ENCODE data around the gene GPR132. TPM values are rescaled to one million over a fixed set of nuclear protein-coding genes. Genes with fewer than 3 reads are reported as not detected.

GPR132 gene
- total RNA-seq, 1 donor from 2014 or later, result 1.0 TPM

DNA sequence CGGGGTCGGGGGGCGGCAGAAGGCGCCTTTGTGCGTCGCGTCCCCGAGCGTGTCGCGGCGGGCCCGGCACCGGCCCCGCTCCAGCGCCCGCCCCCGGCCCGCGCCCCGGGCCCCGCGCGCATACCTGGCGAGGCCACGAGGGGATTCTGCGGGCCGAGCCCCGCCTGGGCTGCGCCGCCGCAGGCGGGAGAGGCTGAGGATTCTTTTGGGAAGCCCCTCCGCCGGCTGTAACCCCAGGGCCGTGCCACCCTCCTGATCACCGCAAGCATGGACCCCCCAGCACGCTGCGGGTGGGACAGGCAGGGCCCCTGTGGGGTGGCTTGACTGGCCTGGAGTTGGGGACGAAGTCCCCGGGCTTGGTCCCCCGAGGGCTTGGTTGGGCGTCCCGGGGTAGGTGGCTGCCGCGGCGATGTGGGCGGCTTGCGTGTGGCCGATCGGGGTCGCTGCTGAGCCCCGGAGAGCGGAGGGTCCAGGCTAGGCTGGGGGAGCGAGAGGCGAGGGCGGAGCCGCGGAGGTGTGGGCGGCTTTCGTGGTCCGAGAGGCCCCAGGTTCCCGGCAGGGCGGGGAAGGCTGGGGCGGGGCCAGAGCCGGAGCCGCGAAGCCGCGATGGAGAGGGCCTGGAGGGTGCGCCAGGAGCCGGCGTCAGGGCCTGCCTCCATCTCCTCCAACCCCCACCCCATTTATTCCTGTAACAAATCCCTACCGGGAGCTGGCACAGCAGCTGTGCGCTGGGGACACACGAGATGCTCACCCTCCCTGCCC lies 28.4 kb upstream of the GPR132 start:
- DNase-seq, result peak; percentile 75
- peak overlapping the region; percentile 91 for H3K27ac ChIP-seq (replicated peaks)
- H3K27me3 ChIP-seq (ENCODE audit: low read depth), result no peaks in the 10 kb centered on the region
- peaks cover 51% of the 10 kb centered on the region for H3K4me1 ChIP-seq
- TF ChIP-seq, protein P1, sequence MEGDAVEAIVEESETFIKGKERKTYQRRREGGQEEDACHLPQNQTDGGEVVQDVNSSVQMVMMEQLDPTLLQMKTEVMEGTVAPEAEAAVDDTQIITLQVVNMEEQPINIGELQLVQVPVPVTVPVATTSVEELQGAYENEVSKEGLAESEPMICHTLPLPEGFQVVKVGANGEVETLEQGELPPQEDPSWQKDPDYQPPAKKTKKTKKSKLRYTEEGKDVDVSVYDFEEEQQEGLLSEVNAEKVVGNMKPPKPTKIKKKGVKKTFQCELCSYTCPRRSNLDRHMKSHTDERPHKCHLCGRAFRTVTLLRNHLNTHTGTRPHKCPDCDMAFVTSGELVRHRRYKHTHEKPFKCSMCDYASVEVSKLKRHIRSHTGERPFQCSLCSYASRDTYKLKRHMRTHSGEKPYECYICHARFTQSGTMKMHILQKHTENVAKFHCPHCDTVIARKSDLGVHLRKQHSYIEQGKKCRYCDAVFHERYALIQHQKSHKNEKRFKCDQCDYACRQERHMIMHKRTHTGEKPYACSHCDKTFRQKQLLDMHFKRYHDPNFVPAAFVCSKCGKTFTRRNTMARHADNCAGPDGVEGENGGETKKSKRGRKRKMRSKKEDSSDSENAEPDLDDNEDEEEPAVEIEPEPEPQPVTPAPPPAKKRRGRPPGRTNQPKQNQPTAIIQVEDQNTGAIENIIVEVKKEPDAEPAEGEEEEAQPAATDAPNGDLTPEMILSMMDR (IDR thresholded peaks at IDR 0.05; ENCODE audit: borderline replicate concordance), result peak; percentile 61
- no peaks in the 10 kb centered on the region for H3K36me3 ChIP-seq
- H3K9me3 ChIP-seq (replicated peaks), result no peaks in the 10 kb centered on the region
- peak overlapping the region; percentile 85 for H3K4me3 ChIP-seq
- intact Hi-C loops (cut with micrococcal nuclease), result loop anchor here (10.0 kb wide), 1 partner anchor 261 kb away; no protein-coding TSS in a partner anchor

DNA sequence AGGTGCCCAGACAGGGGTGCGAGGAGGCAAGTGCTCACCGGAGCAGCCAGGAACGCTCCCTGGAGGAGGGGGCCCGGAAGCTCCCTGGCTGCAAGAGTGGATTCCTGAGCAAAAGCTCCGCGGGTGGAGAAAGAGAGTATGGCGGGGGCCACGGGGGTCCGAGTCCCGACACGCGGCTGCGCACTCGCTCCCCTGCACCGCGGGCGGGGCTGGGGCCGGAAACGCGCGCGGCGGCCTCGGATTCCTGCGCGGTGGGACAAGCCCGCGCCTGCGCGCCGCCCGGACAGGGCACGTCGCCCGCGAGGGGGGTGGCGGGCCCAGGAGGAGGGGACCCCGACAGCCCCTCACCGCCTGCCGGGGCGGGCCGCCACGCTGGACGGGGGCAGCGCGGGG lies 27.8 kb upstream of the GPR132 start:
- H3K27me3 ChIP-seq (ENCODE audit: low read depth), result peaks cover under 1% of the 10 kb centered on the region
- peaks cover 56% of the 10 kb centered on the region for H3K4me1 ChIP-seq
- TF ChIP-seq, protein P1 (IDR thresholded peaks at IDR 0.05; ENCODE audit: borderline replicate concordance), result no peak
- intact Hi-C loops (cut with micrococcal nuclease), result loop anchor here (10.0 kb wide), 1 partner anchor 262 kb away; no protein-coding TSS in a partner anchor
- H3K36me3 ChIP-seq, result no peaks in the 10 kb centered on the region
- peak; percentile 72 for DNase-seq
- peak overlapping the region; percentile 85 for H3K4me3 ChIP-seq
- no peaks in the 10 kb centered on the region for H3K9me3 ChIP-seq (replicated peaks)
- peak overlapping the region; percentile 91 for H3K27ac ChIP-seq (replicated peaks)

DNA sequence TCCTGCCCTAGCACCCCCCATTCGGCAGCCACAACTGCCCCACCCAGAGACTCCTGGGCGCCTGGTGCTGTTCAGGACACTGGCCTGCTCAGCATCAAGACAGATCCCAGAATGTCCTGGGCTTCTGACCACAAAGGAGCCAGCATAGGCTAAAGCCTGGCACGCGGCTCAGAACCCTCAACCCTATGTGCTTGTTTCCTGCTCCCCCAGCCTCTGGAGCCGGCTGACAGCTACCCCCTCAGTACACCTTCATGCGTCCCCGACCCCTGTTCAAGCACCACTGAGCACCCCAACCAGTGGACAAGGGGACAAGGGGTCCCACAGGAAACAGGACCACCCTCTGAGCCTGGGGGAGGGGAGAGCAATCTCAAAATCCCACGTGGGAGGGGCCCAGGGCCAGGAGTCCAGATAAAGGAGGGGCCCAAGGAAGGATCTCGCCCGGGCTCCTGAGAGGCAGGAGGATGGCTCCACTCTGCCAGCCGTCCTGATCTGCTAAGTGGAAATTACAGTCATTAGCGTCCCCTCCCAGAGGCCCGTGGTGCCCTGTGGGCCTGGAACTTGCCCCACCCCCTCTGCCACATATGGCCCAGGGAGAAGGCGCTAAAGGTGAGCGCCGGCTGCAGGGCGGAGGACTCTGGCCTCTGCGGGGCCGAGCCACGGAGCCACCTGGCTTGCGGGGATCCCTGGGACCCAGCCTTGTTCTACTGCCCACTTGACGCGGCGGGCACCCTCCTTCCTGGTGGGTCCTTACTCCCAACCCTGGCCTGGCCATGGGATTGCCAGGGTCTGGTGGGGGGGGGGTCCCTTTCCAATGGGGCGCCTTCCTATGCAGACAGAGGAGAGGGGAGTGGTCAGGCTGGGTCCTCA lies 27.2 kb upstream of the GPR132 start:
- Histone ChIP-seq H3K27me3 (ENCODE audit: low read depth) (peaks cover 6% of the 10 kb centered on the region), H3K4me1 (peaks cover 62% of the 10 kb centered on the region), H3K27ac (replicated peaks) (peak overlapping the region; percentile 91), H3K9me3 (replicated peaks) (no peaks in the 10 kb centered on the region), H3K36me3 (no peaks in the 10 kb centered on the region), H3K4me3 (peak overlapping the region; percentile 85)
- TF ChIP-seq, protein P1 (IDR thresholded peaks at IDR 0.05; ENCODE audit: borderline replicate concordance), result no peak
- no peak for DNase-seq
- intact Hi-C loops (cut with micrococcal nuclease), result loop anchor here (10.0 kb wide), 1 partner anchor 262 kb away; no protein-coding TSS in a partner anchor

DNA sequence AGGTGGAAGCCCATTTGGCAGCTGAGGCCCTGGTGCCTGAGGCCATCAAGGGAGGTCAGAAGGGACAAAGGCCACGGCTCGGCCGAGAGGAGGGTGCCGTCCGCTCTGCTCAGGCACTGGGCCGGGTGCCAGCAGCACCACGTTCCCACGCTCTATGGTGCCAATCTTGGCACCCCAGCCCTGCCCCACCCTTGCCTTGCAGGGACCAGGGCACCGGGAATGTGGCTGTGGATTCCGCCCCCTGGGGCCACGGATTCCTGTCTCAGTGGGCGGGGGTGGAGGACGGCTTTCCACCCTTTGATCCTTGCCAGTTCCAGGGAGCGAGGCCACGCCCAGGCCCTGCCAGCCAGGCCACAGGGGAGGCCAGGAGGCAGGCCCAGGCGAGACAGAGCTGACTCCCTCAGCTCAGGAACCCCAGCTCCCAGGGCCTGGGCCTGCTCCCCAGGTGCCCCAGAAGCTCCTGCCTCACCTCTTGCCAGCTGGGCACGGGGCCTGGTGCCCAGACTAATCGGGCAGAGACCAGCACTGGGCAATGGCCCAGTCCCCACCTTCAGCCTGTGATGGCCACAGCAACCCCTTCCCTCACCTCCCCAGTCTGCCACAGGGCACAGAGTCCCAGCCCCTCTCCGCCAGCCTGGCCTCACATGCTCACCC lies 26.4 kb upstream of the GPR132 start:
- Histone ChIP-seq H3K4me3 (peak overlapping the region; percentile 85), H3K27me3 (ENCODE audit: low read depth) (peaks cover 6% of the 10 kb centered on the region), H3K36me3 (no peaks in the 10 kb centered on the region), H3K27ac (replicated peaks) (peak overlapping the region; percentile 91), H3K9me3 (replicated peaks) (no peaks in the 10 kb centered on the region), H3K4me1 (peaks cover 69% of the 10 kb centered on the region)
- TF ChIP-seq, protein P1 (IDR thresholded peaks at IDR 0.05; ENCODE audit: borderline replicate concordance), result no peak
- intact Hi-C loops (cut with micrococcal nuclease), result loop anchor here (10.0 kb wide), 1 partner anchor 263 kb away; no protein-coding TSS in a partner anchor
- DNase-seq, result peak; percentile 84

DNA sequence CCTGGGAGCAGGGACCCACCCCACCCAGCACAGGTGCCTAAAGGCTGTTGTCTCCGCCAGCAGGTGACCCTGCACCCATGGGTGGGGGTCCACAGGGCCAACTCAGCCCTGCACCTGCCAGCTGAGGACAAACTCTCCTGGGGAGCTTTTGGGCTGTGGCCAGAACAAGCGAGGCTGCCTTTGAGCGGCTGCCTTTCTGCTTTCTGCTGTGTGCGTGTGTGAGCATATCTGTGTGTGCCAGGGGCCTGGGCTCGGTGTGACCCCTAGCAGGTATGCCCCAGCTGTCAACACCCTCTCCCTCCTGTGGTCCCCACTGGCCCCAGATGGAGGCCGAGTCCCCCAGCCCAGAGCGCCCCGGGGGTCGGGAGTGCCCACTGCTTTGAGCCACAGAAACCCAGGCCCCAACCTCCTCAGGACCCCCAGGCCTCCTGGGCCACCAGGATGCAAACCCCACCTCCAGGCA lies 25.9 kb upstream of the GPR132 start:
- no peaks in the 10 kb centered on the region for H3K36me3 ChIP-seq
- H3K27ac ChIP-seq (replicated peaks), result peak overlapping the region; percentile 91
- intact Hi-C loops (cut with micrococcal nuclease), result loop anchor here (10.0 kb wide), 1 partner anchor 264 kb away; no protein-coding TSS in a partner anchor
- H3K4me3 ChIP-seq, result no peak overlapping the region
- peaks cover 74% of the 10 kb centered on the region for H3K4me1 ChIP-seq
- DNase-seq, result no peak
- H3K27me3 ChIP-seq (ENCODE audit: low read depth), result peaks cover 6% of the 10 kb centered on the region
- H3K9me3 ChIP-seq (replicated peaks), result no peaks in the 10 kb centered on the region
- TF ChIP-seq, protein P1 (IDR thresholded peaks at IDR 0.05; ENCODE audit: borderline replicate concordance), result no peak

Data from left ventricle myocardium inferior (tissue), 1 donor.